ENCODE data around the gene DCP1A.

GRCh38 chr3:53286727-53287126, 60.6 kb downstream of the DCP1A start:
- TF ChIP-seq ZFP30 (CRISPR knock-in tag; IDR thresholded peaks at IDR 0.05) (no peak), ZC3H10 (CRISPR knock-in tag; IDR thresholded peaks at IDR 0.05) (no peak), ESRRG (CRISPR knock-in tag; IDR thresholded peaks at IDR 0.05) (no peak), TSHZ2 (CRISPR knock-in tag; IDR thresholded peaks at IDR 0.05) (no peak), ARNTL (CRISPR knock-in tag; IDR thresholded peaks at IDR 0.05; ENCODE audit: borderline replicate concordance, low read depth) (no peak), CSRNP3 (CRISPR knock-in tag; IDR thresholded peaks at IDR 0.05) (no peak), BACH2 (CRISPR knock-in tag; IDR thresholded peaks at IDR 0.05; ENCODE audit: borderline replicate concordance) (no peak), ZFP3 (CRISPR knock-in tag; IDR thresholded peaks at IDR 0.05) (no peak), TOX (CRISPR knock-in tag; IDR thresholded peaks at IDR 0.05; ENCODE audit: borderline replicate concordance) (no peak), CREB5 (CRISPR knock-in tag; IDR thresholded peaks at IDR 0.05; ENCODE audit: low read depth) (no peak), PPARA (CRISPR knock-in tag; IDR thresholded peaks at IDR 0.05; ENCODE audit: borderline replicate concordance) (no peak), PATZ1 (CRISPR knock-in tag; IDR thresholded peaks at IDR 0.05; ENCODE audit: borderline replicate concordance) (no peak), GLIS3 (CRISPR knock-in tag; IDR thresholded peaks at IDR 0.05) (no peak), TCF4 (CRISPR knock-in tag; IDR thresholded peaks at IDR 0.05; ENCODE audit: borderline replicate concordance) (no peak)
